GM23248 (cell line): Measurements from ENCODE around the gene TRPC4AP.

ENCODE experiments used
- EZH2 ChIP-seq: fragments of 200-600 bp; sonication (generic); IDR thresholded peaks from 2 replicates; pipeline ENCODE4 v1.6.1; 2018; ENCODE audit warnings: antibody characterized with exemption, mild to moderate bottlenecking; ENCODE audit not compliant: insufficient read depth, poor library complexity, severe bottlenecking
- EZH2phosphoT487 ChIP-seq: fragments of 200-600 bp; sonication (generic); IDR thresholded peaks from 2 replicates; pipeline ENCODE4 v1.6.1; 2018; ENCODE audit warnings: antibody characterized with exemption, moderate library complexity, mild to moderate bottlenecking, low read depth; ENCODE audit not compliant: insufficient read depth

- TF ChIP-seq EZH2: no peak
- TF ChIP-seq EZH2phosphoT487: no peak
These were observed 4.1 kb downstream of the TRPC4AP start for GRCh38 chr20:35088231-35089145.
